ENCODE measurements around the gene AP4M1.

The AP4M1 gene, protein sequence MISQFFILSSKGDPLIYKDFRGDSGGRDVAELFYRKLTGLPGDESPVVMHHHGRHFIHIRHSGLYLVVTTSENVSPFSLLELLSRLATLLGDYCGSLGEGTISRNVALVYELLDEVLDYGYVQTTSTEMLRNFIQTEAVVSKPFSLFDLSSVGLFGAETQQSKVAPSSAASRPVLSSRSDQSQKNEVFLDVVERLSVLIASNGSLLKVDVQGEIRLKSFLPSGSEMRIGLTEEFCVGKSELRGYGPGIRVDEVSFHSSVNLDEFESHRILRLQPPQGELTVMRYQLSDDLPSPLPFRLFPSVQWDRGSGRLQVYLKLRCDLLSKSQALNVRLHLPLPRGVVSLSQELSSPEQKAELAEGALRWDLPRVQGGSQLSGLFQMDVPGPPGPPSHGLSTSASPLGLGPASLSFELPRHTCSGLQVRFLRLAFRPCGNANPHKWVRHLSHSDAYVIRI

DNA sequence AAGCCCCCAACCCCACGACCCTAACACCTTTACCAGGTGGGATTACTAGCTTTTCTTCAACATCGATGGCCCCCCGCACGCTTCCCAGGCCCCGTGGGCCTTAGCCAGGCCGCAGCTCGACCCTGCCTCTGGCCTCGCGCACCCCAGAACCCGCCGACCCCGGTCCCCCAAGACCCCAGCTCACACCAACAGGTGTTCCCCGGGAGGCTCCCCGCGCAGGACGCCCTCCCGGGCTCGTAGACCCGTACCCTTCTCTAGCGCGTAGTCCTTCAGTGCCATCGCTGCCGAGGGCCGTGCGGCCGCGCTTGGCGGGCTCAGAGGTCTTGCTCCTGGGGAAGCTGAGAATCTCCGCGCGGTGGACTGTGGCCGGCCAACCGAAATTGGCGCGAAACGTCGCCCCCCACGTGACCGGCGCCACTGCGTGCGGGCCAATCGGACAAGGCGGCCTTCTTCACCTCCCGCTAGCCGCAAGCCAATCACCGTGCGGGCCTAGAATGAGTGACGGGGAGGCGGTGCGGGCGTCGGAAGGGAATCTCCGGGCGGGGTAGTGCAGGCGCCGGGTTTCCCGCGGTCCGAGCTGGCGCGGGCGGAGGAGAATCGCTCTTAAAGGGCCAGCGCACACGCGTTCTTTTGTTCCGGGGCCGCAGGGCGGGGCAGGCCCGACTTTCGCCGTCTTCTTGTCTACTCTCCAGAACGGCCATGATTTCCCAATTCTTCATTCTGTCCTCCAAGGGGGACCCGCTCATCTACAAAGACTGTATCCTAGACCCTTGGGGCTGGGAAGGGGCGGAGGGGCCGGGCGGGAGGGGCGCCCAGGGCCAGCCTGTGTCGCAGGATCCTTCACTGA, at the start of gene AP4M1, which contains the start of gene MCM7:
Gene AP4M1 (plus strand): TSS at position 628 of the 847 bp plus-strand sequence. CDS start 72 bp downstream, at position 700.
Gene MCM7 (minus strand): TSS at position 382 of the 847 bp plus-strand sequence. CDS start 103 bp downstream, at position 279.
- TF ChIP-seq, protein P1, sequence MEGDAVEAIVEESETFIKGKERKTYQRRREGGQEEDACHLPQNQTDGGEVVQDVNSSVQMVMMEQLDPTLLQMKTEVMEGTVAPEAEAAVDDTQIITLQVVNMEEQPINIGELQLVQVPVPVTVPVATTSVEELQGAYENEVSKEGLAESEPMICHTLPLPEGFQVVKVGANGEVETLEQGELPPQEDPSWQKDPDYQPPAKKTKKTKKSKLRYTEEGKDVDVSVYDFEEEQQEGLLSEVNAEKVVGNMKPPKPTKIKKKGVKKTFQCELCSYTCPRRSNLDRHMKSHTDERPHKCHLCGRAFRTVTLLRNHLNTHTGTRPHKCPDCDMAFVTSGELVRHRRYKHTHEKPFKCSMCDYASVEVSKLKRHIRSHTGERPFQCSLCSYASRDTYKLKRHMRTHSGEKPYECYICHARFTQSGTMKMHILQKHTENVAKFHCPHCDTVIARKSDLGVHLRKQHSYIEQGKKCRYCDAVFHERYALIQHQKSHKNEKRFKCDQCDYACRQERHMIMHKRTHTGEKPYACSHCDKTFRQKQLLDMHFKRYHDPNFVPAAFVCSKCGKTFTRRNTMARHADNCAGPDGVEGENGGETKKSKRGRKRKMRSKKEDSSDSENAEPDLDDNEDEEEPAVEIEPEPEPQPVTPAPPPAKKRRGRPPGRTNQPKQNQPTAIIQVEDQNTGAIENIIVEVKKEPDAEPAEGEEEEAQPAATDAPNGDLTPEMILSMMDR (IDR thresholded peaks at IDR 0.05; ENCODE audit: borderline replicate concordance, control extremely low read depth, extremely low read depth, insufficient read depth, missing control alignments): no peak
- peak; percentile 99 for DNase-seq (ENCODE audit: low spot score)

DNA sequence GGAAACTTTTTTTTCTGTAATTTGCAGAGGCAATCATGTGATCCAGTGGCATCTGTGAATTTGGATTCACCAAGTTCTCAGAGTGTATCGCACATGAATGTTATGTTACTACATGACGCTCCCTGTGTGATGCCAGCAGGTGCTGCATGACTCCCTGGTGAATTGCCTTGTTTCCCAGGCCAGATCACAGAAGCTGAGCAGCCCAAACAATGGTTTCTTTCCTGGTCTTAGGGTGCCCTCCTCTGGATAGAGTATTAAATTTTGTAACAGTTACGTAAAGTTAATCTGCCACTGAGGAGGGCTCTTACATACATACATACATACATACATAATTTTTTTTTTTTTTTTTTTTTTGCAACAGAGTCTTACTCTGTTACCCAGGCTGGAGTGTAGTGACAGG, 48.2 kb upstream of the AP4M1 start:
- peak; percentile 62 for DNase-seq (ENCODE audit: low spot score)
- in situ Hi-C loops (cut with MboI; ENCODE audit: low sequenced_read_pairs, unreplicated experiment): no loop called here
- TF ChIP-seq, protein P1 (IDR thresholded peaks at IDR 0.05; ENCODE audit: borderline replicate concordance, control extremely low read depth, extremely low read depth, insufficient read depth, missing control alignments): no peak

More for the DNA sequence above, at the start of gene AP4M1, which contains the start of gene MCM7:
- in situ Hi-C loops (cut with MboI; ENCODE audit: low sequenced_read_pairs, unreplicated experiment): no loop called here

DNA sequence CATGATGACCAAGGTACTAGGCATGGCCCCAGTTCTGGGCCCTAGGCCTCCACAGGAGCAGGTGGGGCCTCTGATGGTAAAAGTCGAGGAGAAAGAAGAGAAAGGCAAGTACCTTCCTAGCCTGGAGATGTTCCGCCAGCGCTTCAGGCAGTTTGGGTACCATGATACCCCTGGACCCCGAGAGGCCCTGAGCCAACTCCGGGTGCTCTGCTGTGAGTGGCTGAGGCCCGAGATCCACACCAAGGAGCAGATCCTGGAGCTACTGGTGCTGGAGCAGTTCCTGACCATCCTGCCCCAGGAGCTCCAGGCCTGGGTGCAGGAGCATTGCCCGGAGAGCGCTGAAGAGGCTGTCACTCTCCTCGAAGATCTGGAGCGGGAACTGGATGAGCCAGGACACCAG, 44.4 kb upstream of the AP4M1 start:
- DNase-seq (ENCODE audit: low spot score): no peak
- in situ Hi-C loops (cut with MboI; ENCODE audit: low sequenced_read_pairs, unreplicated experiment): no loop called here
- TF ChIP-seq, protein P1 (IDR thresholded peaks at IDR 0.05; ENCODE audit: borderline replicate concordance, control extremely low read depth, extremely low read depth, insufficient read depth, missing control alignments): no peak

DNA sequence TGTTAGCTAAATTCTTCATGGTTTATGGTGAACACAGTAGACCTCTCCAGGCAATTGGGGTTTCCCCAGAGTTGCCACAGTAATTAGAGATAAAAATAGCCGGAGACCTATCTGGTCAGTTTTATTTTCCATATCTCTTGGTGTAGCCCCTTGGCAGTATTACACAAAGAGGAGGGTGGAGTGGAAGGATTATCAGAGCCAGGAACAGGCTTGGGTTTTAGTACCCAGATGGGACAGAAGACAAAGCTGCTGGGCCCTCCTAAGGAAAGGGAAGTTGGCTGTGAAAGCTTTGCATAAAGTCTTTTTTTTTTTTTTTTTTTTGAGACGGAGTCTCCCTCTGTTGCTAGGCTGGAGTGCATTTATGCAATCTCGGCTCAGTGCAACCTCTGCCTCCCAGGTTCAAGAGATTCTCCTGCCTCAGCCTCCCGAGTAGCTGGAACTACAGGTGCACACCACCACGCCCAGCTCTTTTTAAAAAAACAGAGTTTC, 42.1 kb upstream of the AP4M1 start:
- TF ChIP-seq, protein P1 (IDR thresholded peaks at IDR 0.05; ENCODE audit: borderline replicate concordance, control extremely low read depth, extremely low read depth, insufficient read depth, missing control alignments): no peak
- DNase-seq (ENCODE audit: low spot score): no peak
- in situ Hi-C loops (cut with MboI; ENCODE audit: low sequenced_read_pairs, unreplicated experiment): no loop called here

DNA sequence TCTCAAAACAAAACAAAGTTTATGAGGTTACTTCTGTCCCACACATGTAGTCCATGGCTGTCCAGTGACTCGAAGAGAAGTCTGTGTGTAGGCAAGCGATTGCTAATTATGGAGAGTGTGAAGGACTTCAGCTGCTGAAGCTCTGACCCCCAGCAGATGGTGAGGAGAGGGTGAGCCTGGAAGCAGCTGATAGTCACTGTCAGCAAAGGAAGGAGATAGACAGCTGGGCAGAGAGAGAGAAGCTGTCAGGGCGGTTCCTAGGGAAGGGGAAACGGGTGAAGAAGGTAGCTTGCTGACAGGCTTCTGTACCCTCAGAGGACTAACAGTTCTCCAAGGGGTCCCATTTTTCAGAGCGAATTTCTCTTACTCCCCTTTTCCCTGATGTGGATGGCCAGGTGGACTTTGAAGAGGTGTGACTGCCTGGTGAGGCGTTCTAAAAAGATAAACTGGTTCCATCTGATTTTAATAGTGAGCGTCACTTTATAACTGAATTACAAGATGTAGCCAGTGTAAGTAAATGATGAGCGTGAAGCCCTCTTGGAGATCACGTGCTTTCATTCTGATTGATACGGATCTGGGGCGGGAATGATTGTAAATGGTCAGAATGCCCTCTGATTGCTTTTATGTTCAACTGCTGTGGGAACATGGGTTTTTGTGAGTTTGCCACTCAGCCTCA, 39.8 kb upstream of the AP4M1 start:
- in situ Hi-C loops (cut with MboI; ENCODE audit: low sequenced_read_pairs, unreplicated experiment): no loop called here
- TF ChIP-seq, protein P1 (IDR thresholded peaks at IDR 0.05; ENCODE audit: borderline replicate concordance, control extremely low read depth, extremely low read depth, insufficient read depth, missing control alignments): no peak
- no peak for DNase-seq (ENCODE audit: low spot score)

DNA sequence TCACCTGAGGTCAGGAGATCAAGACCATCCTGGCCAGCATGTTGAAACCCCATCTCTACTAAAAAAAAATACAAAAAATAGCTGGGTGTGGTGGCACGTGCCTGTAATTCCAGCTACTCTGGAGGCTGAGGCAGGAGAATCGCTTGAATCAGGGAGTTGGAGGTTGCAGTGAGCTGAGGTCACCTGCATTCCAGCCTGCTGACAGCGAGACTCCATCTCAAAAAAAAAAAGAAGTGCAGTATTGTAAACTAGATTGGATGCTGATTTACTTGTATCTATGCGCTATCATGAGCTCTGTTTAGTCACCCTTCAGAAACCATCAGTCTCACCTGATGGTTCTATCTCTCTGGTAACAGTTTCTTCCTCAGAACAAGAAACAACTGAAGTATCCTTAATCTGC, 38.1 kb upstream of the AP4M1 start:
- DNase-seq (ENCODE audit: low spot score): no peak
- in situ Hi-C loops (cut with MboI; ENCODE audit: low sequenced_read_pairs, unreplicated experiment): no loop called here
- TF ChIP-seq, protein P1 (IDR thresholded peaks at IDR 0.05; ENCODE audit: borderline replicate concordance, control extremely low read depth, extremely low read depth, insufficient read depth, missing control alignments): no peak

All from GM13976 (cell line).